Psoas muscle (tissue), 8 donors: Measurements from ENCODE around the gene TGIF2. TPM values are rescaled to one million over a fixed set of nuclear protein-coding genes. Genes with fewer than 3 reads are reported as not detected.

Experiments
- ATAC-seq, 4 donors: fragments of 200-7000 bp; cut with Tn5 transposase; one replicate each; pipeline ENCODE4 v1.9.1; 2020; ENCODE audit warnings: moderate library complexity in 3 of 4, mild to moderate bottlenecking in 2 of 4
- DNase-seq, 2 donors: peaks; one replicate each; pipeline ENCODE4 v3.0.0-alpha.2; 2020
- H3K27ac ChIP-seq: fragments of 200-600 bp; one replicate; pipeline ENCODE4 v1.8.0; 2022
- H3K27me3 ChIP-seq, 3 donors: fragments of 200-600 bp in 1 of 3; one replicate each; pipeline versions ENCODE4 v1.6.1 to v1.8.0; 2013 to 2022; ENCODE audit warnings: low read length in 2 of 3, mild to moderate bottlenecking in 2 of 3, moderate library complexity in 1 of 3; ENCODE audit not compliant: insufficient read depth in 3 of 3
- H3K36me3 ChIP-seq, 2 donors: fragments of 200-600 bp in 1 of 2; one replicate each; pipeline versions ENCODE4 v1.6.1 to v1.8.0; 2013 to 2022; ENCODE audit warnings: low read depth in 1 of 2, mild to moderate bottlenecking in 1 of 2, moderate library complexity in 1 of 2; ENCODE audit not compliant: insufficient read depth in 1 of 2
- H3K4me1 ChIP-seq: fragments of 200-600 bp; one replicate; pipeline ENCODE4 v1.8.0; 2022
- H3K4me3 ChIP-seq: fragments of 200-600 bp; one replicate; pipeline ENCODE4 v1.8.0; 2022; ENCODE audit warnings: mild to moderate bottlenecking
- H3K9me3 ChIP-seq: fragments of 200-600 bp; one replicate; pipeline ENCODE4 v1.8.0; 2022
- CTCF ChIP-seq: fragments of 200-600 bp; IDR thresholded peaks from one replicate; pipeline ENCODE4 v1.8.0; 2022; ENCODE audit warnings: antibody characterized with exemption
- WGBS, 3 donors: extraction: QIAGEN DNeasy Blood & Tissue Kit; methylation state at CpG; one replicate each; pipeline versions ENCODE4 v1.1.6 to v1.1.7; 2013; 5-methylcytosine and 5-hydroxymethylcytosine counted together
- intact Hi-C, 2 donors: fragments of 100-400 bp; cut with DNase I; formaldehyde crosslinking; loops; one replicate each; pipeline versions ENCODE4 v1.11.0 to v1.14.2; 2022
- polyA plus RNA-seq, 3 donors: library from polyadenylated mRNA; stranded (reverse); fragments of 200-250 nt; gene quantifications; one replicate each; pipeline ENCODE4 v1.2.3, GENCODE V29; 2013
- total RNA-seq, 4 donors: library from RNA; stranded (reverse); fragmentation: NEBNext Ultra II Directional in 2 of 4; extraction: Animal tissue kit (Norgen Biotek cat#: 25700) in 2 of 4; gene quantifications; one replicate each; pipeline versions ENCODE4 v1.2.1 to v1.2.4, GENCODE V29; 2021 to 2023
- donor health status: healthy with polysubstance abuse.
- donor health status: DM: no; HTN: no; CAD: no; lungs with moderate emphysema.
- donor health status: Bipolar disorder and iron deficiency.
- donor health status: healthy.
- donor health status: DM: yes; HTN: yes; CAD: no.
- donor health status: DM: no; HTN: no; CAD: no.
- donor health status: DM: no; HTN: no; CAD: no.
- donor health status: DM: yes; HTN: yes; CAD: no.

TGIF2 gene
- total and polyA plus RNA-seq, 7 donors: 1.1 to 2.8 (median 1.7) TPM

DNA sequence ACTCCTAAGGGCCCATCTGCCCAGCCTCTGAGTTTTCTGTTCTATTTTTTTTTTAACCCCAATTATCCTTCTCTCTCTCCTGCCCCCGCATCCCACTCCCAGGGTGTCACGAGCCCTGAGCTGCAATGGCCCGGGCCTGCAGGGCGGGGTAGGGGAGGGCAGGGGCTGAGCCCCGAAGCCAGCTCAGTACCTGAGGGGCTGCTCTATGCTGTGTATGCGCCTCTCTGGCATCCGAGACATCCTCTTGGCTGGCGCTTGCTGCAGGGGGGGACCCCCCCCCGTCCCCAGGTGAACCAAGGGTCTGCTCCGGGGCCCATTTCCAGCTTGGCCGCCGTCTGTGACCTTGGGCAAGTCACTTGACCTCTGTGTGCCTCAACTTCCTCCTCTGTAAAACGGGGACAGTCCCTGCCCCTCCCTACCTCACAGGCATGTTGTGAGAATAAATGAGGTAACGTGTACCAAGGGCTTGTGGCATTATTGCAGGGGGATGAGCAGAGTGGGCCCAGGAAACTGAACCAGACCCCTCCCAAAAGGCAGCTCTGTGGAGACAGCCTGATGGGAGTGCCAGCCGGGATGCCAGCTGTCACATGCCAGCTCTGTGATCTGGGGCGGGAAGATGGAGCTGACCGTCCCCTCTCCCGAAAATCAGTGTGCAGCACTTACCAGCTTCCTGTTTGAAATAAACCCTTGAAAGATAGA lies 45.1 kb upstream of the TGIF2 start:
- no peaks in the 10 kb centered on the region for H3K27me3 ChIP-seq
- no peaks in the 10 kb centered on the region for H3K9me3 ChIP-seq
- 79 to 82% (median 81%) methylated on average over 18 of the region's 18 CpGs for WGBS, 3 donors
- no peak overlapping the region for H3K4me3 ChIP-seq
- TF ChIP-seq CTCF: no peak
- intact Hi-C loops: no loop called here
- DNase-seq: no peak
- H3K27ac ChIP-seq: no peak overlapping the region
- no peaks in the 10 kb centered on the region for H3K4me1 ChIP-seq
- peak in 2 of 4 donors; percentile 6 to 12 for ATAC-seq
- H3K36me3 ChIP-seq: peaks cover 14 to 50% of the 10 kb centered on the region in 2 donors

DNA sequence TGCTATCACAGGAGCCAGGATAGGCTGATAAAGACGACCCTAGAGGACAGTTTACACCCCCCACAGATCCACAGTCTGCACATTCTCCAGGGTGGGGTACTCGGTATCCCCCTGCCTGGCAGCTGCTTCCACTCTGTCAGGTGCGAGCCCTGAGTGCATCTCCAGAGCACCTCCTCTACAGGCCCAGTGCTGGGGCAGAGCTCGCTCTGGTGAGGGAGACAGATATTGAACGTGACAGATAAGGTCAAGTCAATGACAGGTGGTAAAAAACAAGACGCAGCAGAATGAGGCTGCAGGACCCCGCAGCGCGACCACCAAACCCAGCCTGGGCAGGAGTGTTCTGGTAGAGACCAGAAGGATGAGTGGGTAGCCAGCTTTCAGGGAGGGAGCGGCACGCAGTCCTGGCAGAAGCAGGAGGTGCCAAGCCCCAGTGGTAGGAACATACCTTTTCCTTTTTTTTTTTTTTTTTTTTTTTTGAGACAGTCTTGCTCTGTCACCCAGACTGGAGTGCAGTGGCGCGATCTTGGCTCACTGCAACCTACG lies 44.5 kb upstream of the TGIF2 start:
- no peak for TF ChIP-seq CTCF
- DNase-seq (no peak), ATAC-seq (peak in 3 of 4 donors; percentile 14 to 28 (median 20))
- Histone ChIP-seq H3K27me3 (no peaks in the 10 kb centered on the region), H3K4me1 (no peaks in the 10 kb centered on the region), H3K4me3 (no peak overlapping the region), H3K27ac (no peak overlapping the region), H3K36me3 (peaks cover 14 to 44% of the 10 kb centered on the region in 2 donors), H3K9me3 (no peaks in the 10 kb centered on the region)
- intact Hi-C loops: no loop called here
- 80 to 89% (median 83%) methylated on average over 12 to 14 of the region's 14 CpGs for WGBS, 3 donors

DNA sequence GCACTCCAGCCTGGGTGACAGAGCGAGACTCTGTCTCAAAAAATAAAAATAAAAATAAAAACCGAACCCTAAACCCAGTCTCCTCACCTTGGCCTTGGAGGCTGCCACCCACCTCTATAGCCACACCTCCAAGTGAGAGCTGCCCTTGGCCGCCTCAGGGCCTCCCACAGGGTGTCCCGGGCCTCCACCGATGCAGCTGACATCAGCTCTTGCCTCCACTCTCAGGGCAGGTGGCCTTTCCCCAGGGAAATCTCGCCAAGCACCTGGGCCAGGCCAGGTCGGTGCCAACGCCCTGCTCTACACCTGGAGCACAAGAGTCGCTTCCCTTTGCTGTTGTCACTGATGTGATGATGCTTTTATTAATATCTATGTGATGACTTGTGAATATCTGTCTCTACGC lies 41.0 kb upstream of the TGIF2 start:
- ATAC-seq (peak in 1 of 4 donors; percentile 4), DNase-seq (no peak)
- intact Hi-C loops: no loop called here
- 82 to 85% (median 83%) methylated on average over 10 of the region's 10 CpGs for WGBS, 3 donors
- TF ChIP-seq CTCF: no peak
- no peaks in the 10 kb centered on the region for H3K9me3 ChIP-seq
- peaks cover 0 to 10% of the 10 kb centered on the region in 2 donors for H3K36me3 ChIP-seq
- H3K27ac ChIP-seq: no peak overlapping the region
- no peaks in the 10 kb centered on the region for H3K27me3 ChIP-seq
- H3K4me3 ChIP-seq: no peak overlapping the region
- H3K4me1 ChIP-seq: no peaks in the 10 kb centered on the region

DNA sequence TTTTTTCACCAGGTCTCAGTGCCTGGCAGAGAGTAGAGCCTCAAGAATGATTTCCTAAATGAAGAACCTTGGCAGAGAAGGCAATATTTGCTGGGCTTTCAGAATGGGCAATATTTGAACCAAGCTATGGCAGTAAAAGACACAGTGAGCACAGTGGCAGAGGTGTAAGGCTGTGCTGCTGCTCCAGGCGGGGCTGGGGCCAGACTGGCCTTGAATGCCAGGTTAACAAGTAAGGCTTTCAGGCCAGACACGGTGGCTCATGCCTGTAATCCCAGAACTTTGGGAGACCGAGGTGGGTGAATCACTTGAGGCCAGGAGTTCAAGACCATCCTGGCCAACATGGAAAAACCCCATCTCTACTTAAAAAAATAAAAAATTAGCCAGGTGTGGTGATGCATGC lies 40.6 kb upstream of the TGIF2 start:
- peaks cover 0 to 5% of the 10 kb centered on the region in 2 donors for H3K36me3 ChIP-seq
- no peaks in the 10 kb centered on the region for H3K4me1 ChIP-seq
- H3K9me3 ChIP-seq: no peaks in the 10 kb centered on the region
- no peak overlapping the region for H3K4me3 ChIP-seq
- TF ChIP-seq CTCF: no peak
- ATAC-seq: no peak
- intact Hi-C loops: no loop called here
- H3K27me3 ChIP-seq: no peaks in the 10 kb centered on the region
- no peak overlapping the region for H3K27ac ChIP-seq
- 75 to 81% (median 78%) methylated on average over 3 of the region's 3 CpGs for WGBS, 3 donors
- no peak for DNase-seq
